HG02938 (cell line): ENCODE data around the gene NXPH2.
"Not testable (repeated sequence)": the region's sequence is repeated elsewhere in the genome, so short reads cannot be mapped to it uniquely, and the experiment has no call there.

Experiments used
- ATAC-seq: cut with Tn5 transposase; IDR thresholded peaks from one replicate; pipeline ENCODE4 v1.9.1; 2021; ENCODE audit warnings: mild to moderate bottlenecking, moderate library complexity; ENCODE audit not compliant: unreplicated experiment

Gene NXPH2

DNA sequence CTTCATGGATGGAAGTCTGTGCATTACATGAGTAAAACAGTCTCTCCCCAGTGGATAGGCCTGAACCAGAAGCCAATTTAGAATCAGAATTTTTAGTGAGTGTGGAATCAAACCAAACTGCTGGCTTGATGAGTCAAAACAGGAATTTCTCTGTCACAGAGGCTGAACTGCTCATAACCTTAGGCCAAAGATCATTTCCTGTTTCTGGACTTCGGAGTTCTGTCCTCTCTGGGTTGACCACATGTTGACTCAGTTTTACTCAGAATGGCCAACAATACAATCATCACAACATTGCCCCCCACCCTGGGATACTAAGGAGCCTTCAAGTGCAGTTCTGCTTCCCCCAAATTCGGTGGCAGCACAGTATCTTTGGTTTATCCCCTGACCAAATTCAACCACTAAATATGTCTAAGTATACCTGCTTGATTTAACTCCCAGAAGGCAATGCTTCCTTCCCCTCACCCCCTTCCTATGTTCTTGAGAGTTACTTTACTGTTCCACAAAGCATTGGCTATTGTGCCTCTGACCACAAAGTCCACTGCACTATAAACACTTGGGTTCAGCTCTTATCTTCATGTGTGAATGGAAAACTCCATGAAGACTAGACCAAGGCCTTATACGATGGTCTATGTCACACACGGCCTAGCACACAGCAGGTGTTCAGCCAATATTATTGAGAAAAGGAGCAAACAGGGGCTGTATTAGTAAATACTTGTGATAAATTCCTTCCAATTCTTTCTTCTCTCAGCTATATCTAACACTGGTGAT, 67.8 kb downstream of the NXPH2 start:
- peak; percentile 95 for ATAC-seq

DNA sequence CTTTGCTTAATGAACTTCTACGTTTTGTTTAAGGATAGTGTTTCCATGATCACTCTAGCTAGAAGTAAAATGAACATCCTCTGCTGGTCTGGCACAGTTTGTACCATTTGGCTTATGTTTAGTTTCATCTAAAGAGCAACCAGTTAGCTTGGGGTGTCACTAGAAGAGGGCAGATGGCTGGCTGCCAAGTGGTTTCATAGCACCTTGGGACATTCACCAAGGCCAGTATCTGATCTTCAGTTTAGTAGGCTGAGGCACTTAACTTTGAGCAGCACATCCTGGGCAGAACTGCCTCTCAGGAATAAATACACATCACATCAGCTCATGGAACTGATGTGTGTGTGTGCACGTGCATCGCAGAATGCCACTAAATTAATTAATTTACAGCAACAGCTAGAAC, 68.4 kb downstream of the NXPH2 start:
- peak; percentile 54 for ATAC-seq

DNA sequence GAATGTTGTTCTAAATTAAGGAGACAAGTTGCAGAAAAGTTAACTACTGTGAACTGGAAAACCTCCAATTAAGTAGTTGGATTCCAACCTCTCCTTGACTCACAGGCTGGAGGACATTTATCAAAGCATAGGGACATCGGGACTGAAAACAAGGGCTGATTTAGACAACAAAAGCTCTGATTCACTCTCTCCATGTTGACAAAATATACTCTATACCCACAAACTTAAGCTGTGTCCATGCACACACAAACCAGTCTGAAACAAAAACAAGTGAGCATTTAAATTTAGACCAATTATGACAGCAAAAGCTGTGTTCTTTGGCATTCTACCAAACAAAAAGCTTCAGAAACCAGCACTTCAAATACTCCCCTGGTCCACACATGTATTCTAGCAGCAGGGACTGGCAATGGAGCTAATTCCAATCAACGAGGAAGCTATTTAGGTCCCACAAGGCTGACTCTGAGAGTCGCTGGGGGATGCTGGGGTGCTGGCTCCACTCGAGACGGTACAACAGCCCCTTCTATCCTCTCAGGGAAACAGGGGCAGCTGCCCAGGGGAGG, 71.4 kb downstream of the NXPH2 start:
- ATAC-seq, result no peak

DNA sequence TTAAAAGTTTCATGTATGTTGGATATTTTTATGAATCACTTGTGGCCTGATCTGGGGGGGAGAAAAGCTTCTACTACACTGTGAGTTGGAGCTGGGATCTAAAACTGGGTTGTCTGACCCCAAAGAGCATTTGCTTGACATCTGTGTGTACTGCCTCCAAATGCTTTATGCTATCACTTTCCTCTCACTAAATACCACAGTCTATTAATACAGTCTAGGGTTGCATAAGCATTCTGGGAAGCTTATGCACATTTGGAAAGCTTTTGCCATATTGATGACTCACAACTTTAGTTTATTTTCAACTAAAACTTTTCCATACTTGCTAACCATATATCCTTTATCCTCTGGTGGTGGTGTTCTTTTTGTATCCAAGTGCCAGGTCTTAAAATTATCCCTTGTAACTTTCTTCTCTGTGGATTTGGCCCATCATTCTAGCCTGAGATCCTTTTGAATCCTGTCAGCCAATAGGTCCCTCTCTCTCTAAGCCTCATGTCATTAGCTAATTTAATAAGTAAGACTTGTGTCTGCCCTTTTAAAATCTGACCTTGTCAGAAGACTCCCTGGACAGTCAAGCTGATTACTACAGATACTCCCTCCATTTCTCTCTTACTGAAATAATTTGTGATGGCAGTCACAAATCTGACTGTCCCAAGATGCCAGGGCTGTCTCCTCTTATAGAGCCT, 72.7 kb downstream of the NXPH2 start:
- no peak for ATAC-seq

DNA sequence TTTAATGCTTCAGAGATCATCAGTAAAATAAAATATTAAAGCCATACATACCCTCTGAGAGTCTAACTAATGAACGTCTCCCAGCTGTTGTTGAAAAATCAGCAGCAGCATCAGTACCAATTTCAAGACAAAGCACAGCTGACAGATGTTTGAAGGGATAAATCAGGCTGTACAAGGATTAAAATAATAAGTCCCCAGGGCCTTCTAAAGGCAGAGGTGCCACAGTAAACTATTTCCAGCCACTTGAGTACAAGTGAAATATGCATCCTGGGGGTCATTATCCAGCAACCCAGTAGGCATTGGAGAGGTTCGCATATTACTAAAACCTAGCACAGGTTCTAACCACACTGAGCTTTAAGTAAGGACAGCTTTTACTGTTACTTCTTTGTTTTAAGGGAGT, 76.9 kb downstream of the NXPH2 start:
- ATAC-seq, result no peak

DNA sequence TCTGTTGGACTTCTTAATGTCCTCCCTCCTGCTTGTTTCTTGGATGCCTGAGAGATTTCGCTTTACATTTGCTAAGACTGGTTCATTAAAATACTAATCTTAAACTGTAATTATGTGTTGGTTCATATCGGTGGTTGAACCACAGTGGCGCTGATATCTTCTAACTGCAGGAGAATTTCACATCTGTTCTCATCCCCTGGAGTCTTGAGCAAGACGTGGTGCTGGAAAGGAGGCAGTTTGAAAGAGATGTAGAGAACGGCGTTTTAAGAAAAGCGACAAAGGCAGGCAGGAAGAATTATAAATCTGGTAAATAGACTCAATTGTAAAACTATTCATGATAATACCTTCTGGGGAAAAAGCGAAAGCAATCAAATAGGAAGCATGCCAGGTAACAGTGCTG, 79.5 kb downstream of the NXPH2 start:
- ATAC-seq, result no peak

DNA sequence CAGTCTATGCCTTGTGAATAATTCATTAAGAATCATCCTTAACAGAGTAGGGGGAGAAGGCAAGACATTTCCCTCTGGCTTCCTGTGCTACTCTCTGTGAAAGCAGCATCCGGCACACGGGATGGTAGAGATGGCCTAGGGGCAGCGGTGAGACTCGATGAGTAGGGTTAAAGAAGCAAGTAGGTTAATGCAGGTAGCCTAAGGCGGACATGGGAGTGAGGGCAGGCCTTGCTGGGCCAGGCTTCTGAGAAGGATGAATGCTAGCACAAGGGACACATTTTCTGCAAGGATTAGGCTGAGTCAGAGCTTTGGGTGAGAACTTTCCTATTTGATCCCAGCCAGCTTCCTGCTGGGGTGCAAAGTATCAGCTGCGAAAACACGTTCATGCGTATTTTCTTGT, 80.8 kb downstream of the NXPH2 start:
- no peak for ATAC-seq

DNA sequence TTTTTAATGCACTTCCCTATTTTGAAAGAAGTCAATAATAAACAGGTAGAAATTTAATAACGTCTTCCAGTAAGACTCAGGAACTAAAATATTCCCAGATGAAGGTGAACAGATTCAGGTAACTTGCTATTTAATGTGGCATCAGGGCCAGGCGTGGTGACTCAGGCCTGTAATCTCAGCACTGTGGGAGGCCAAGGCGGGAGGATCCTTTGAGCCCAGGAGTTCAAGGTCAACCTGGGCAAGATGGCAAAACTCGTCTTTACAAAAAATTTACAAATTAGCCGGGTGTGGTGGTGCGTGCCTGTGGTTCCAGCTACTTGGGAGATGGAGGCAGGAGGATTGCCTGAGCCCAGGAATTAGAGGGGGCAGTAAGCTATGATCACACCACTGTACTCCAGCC, 81.8 kb downstream of the NXPH2 start:
- ATAC-seq, result no peak

DNA sequence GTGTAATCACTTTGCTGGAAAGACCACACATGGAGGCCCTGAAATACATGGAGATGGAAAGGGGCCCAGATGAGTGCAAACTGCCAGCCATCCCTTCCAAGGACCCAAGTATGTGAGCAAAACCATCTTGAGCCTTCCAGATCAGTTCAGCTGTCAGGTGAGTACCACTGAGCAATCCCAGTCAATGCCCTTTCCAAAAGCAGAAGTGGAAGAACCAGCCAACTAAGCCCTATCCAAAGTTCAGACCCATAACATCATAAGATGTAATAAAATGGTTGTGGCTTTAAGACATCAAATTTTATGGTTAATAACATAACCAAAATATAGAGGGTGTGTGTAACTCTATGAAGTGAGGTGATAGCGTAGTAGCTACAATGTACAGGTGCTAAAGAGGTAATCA, 88.5 kb downstream of the NXPH2 start:
- no peak for ATAC-seq

DNA sequence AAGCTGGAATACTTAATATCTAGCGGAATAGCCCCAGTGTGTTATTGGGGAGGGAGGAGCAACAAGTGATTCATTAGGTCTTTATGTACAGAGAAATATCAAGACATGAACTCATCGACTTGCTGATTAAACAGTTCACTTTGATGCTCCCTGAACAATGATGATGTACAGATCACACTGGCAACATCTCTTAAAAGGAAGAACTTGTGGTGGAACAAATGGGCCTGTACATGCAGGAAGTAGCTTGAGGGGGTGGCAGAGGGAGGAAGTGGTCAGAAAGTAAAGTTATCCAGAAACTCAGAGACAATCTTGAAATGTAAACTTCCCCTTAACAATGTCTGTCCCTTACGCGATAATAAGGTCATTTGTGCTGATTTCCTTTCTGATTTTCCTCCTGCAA, 90.5 kb downstream of the NXPH2 start:
- peak; percentile 65 for ATAC-seq

DNA sequence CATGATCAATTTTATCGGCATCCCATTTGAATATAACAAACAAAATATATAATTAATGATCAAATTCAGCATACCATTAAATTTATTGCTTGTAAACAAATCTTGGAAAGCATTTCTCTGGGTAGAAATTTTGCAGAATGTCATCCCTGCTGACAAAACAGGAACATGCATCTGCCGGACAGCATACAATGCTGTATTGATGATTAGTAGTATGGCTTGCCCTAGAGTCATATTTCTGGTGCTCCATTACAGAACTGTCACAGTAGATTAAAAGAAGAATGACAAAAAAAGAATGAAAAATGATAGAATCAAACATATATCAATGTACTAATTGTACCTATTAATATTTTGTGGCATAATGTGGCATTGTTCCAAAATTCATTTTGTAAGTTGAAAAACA, 98.0 kb downstream of the NXPH2 start:
- no peak for ATAC-seq

DNA sequence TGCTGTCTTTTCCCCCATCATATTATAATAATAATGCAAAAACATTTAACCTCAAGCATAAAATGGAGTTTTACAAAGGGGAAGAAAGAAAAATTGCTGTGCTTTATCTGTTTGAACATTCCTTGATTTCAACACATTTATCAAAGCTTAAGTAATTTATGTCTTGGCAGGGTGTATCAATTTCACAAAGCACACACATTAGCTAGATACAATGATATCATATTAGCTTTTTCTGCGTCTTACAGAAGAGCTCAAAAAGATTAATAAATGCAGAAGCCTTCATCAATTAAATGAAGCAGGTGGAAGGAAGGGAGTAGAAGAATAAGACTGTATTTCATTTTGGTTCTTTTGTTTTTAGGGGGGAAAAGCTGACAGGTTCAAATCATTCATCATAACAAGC, 103.0 kb downstream of the NXPH2 start:
- no peak for ATAC-seq

DNA sequence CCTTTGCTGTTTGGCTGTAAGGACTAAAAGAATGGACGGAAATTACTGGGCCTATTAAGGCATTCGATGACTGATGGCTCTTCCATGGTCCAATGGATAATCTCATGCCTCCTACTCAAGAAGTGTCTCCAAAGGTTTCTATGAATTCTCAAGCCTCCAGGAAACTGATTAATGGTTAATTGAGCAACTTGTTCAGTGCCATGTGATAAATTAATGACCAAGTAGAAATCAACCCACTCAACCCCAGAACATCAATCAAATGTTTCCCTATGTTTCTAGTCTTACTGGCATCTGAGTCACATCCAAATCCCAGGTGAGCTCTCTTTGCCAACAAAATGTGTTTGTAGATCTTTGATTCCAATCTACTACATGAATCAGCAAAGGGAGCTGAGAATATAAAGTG, 103.6 kb downstream of the NXPH2 start:
- no peak for ATAC-seq

DNA sequence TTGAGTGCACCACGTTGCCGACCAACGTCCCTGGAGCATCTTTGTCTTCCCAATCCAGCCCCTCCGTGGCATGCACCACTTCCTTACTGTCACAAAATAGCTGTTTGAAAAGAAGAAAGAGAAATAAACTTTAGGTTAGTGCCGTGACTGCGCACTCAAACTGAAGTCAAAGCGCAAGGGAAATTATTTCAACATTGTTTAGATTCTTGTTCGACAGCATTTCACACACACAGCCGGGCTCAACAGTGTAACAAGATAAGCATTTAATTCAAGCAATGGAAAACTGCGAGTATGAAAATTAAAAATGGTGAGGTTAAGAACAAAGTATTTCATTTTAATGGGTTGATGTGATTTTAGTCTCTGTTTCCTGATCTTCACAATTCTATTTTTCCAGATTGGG, 108.6 kb downstream of the NXPH2 start:
- ATAC-seq, result no peak

DNA sequence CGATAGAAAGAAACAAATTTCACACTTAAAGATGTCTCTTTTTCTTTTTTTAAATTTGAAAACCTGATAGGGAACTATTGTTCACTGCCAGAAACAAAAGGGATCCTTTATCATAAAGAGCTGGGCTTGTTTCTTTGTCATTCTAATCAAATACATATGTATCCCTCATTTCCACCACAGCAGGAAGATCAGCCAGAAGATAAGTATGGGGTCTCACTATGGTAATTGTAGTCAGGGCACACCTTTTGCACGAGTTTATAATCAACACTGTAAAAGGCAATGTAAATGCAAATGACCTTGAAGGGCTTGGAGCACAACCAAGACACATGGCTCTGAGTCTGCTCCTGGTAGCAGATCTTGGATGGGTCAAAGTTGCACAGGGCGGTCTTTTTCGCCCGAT, 109.5 kb downstream of the NXPH2 start:
- no peak for ATAC-seq

DNA sequence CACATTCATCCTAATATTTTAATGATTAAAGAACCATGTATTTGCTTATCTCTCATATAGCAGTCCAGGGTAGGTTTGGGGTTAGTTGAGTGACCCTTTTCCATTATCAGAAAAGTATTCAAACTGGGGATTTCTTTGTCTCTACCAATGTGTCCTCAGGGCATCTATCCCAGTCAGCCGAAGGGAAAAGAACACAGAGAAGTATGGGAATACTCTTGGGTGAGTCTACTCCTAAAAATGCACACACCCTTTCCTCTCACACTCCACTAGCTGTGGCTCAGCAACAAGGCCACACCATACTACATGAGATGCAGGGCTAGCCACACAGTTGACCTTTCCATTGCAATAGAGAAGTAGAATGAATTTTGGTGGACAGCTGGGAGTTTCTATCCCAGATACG, 114.3 kb downstream of the NXPH2 start:
- no peak for ATAC-seq

DNA sequence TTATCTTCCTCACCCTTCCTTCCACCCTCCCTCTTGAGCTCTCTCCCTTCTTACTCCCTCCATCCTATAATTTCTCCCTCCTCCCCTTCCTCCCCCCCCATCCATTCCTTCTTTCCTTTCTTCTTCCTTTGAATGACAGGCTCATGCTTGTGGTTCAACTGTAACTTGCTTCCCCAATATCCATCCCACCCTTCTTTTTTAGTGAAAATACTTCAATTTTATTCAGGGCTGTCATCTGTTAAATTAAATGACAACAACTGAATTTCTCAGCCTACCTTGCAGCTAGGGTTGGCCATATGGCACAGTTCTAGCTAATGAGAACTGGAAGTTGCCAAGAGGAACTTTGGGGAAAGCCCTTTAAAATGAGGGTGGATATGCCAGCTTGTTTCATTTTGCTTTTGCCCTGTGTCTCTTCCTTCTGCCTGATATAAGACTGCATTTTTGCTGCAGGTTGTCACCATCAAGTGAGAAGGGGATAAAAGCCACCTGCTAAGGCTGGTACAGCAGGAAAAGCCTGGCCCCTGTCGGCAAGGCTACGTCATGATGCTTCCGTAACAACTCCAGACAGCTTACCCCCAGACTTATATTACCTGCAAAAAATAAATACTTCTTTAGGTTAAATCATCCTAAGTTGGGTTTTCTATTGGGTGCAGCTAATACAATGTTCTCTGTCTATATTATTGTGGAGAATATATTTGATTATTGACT, 121.8 kb downstream of the NXPH2 start:
- ATAC-seq, result no peak

DNA sequence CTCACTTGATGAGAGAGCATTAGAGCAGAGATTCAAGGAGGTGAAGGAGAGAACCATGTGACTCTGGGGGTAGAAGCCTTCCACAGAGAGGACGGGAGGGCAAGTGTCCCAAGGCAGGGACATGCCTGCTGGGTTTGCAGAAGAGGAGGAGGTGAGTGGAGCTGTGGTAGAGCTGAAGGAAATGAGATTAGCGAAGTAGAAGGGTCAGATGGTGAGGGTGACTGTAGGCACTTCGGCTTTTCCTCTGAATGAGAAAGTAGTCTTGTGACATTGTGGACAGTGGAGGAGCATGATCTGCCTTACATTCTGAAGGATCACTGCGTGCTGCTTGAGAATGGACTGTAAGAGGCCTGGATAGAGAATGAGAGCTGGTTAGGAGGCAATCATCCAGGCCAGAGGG, 126.0 kb downstream of the NXPH2 start:
- ATAC-seq, result no peak

DNA sequence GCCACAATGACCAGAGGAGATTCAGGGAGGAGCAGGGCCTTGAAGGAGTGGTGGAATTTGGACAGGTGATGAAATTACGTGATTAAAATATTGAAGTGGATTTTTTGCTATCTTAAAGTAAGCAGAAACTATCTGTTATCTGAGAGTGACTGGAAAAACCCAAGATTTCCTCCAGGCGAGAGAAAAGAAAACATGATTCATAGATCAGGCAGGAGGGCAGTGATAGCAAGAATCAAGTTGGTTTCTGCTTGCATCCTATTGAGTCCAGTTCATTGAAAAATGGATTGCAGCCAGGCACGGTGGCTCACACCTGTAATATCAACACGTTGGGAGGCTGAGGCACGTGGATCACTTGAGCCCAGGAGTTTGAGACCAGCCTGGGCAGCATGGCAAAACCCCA, 127.8 kb downstream of the NXPH2 start:
- ATAC-seq, result no peak

DNA sequence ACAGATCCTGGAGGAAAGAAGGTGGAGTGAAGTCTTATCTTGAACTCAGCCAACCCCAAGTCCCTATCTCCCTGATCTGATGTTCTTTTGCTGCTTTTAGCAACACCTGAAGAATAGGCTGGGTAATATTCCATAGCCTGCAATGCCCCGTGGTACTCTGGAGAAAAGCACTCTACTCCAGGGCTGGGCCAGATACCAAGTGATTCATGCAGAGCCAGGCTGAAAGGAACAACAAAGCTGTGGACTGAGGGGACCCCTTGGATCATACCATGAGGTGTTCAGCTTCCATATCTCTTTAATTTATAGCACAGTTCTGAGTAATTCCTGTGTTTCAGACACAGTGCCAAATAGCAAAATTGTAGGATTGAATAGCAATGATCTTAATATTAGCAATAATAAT, 130.6 kb downstream of the NXPH2 start:
- no peak for ATAC-seq

DNA sequence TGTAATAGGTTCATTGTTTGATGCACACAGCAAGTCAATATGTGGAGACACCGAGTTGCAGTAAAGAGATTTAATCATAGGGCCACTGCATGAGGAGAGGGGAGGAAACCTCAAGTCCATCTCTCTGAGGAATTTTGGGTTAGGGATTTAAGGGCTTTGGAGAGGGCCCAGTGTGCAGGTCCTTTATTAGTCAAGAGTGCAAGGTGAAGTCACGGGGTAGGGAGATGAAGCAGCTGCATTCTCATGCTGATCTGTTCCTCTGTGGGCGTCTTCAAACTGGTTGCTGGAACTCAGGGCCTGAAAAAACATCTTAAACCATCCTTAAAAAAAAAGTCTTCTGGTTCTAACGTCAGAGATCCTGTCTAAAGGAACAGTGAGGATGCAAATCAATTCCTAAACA, 131.6 kb downstream of the NXPH2 start:
- ATAC-seq, result no peak

DNA sequence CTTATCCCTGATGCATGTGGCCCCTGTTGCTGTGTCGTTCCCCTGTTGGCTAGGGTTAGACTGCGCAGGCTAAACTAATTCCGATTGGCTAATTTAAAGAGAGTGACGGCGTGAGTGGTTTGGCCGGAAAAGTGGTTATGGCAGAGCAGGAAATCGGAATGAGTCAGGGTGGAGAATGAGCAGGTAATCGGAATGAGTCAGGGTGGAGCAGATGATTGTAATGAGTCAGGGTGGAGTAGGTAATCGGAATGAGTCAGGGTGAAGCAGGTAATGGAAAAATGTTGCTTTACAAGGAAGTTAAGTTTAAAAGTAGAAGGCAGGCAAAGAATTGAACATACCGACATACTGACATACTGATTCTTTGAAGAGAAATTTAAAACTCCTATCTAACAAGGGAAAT, 135.4 kb downstream of the NXPH2 start:
- not testable (repeated sequence) for ATAC-seq
